SK-N-SH (cell line): ENCODE measurements around the gene SERPINB10. TPM values are rescaled to one million over a fixed set of nuclear protein-coding genes. Genes with fewer than 3 reads are reported as not detected.

Experiments
- CTCF ChIA-PET: fragments of 300-600, 350-600 bp; formaldehyde crosslinking; extraction: SDS; loops from one replicate; lab custom pipeline; 2021; lab: Yijun Ruan, JAX
- POLR2A ChIA-PET: fragments of 350-600 bp; sonication (Branson Sonifier 250); formaldehyde crosslinking; extraction: SDS; loops from one replicate; lab custom pipeline; 2020; ENCODE audit warnings: antibody characterized with exemption, inconsistent platforms; lab: Yijun Ruan, JAX
- DNase-seq: peaks from one replicate; pipeline ENCODE4 v3.0.0; 2012
- H2AFZ ChIP-seq: fragments of 200-600 bp; sonication (generic); 2 replicates; pipeline ENCODE4 v1.8.1; 2016; ENCODE audit warnings: antibody characterized with exemption, mild to moderate bottlenecking, low read depth
- H3F3A ChIP-seq: fragments of 200-600 bp; sonication (generic); replicated peaks from 2 replicates; pipeline ENCODE3; 2016; ENCODE audit warnings: antibody characterized with exemption, mild to moderate bottlenecking; ENCODE audit not compliant: insufficient read depth
- H3K27ac ChIP-seq, 2 experiments: fragments of 200-500 bp in 1 of 2; fragments of 200-600 bp in 1 of 2; sonication (Bioruptor generic) in 1 of 2; sonication (generic), shearing (Covaris generic) in 1 of 2; 2 replicates each; pipeline versions ENCODE4 v1.5.1 to v1.6.1; 2014 to 2016; ENCODE audit warnings: low read depth in 2 of 2, inconsistent platforms in 1 of 2, low read length in 1 of 2, mild to moderate bottlenecking in 1 of 2, mixed read lengths in 1 of 2
- H3K27me3 ChIP-seq: fragments of 200-600 bp; sonication (generic), shearing (Covaris generic); 2 replicates; pipeline ENCODE4 v1.6.1; 2016; ENCODE audit warnings: mixed run types; ENCODE audit not compliant: insufficient read depth
- H3K36me3 ChIP-seq, 2 experiments: fragments of 200-500 bp in 1 of 2; fragments of 200-600 bp in 1 of 2; sonication (Bioruptor generic) in 1 of 2; sonication (generic) in 1 of 2; replicated peaks in 1 of 2; 2 replicates each; pipeline versions ENCODE3 to v1.5.1; 2014 to 2016; ENCODE audit warnings: low read length in 1 of 2, mild to moderate bottlenecking in 1 of 2; ENCODE audit not compliant: insufficient read depth in 2 of 2, control insufficient read depth in 1 of 2
- H3K4me1 ChIP-seq, 2 experiments: fragments of 200-500 bp in 1 of 2; fragments of 200-600 bp in 1 of 2; sonication (Bioruptor generic) in 1 of 2; sonication (generic), shearing (Covaris generic) in 1 of 2; 2 replicates each; pipeline versions ENCODE4 v1.5.1 to v1.6.1; 2014 to 2016; ENCODE audit warnings: low read depth in 1 of 2, low read length in 1 of 2, mixed run types in 1 of 2; ENCODE audit not compliant: insufficient read depth in 2 of 2, control insufficient read depth in 1 of 2
- H3K4me2 ChIP-seq: fragments of 200-600 bp; sonication (generic), shearing (Covaris generic); 2 replicates; pipeline ENCODE4 v1.6.1; 2017; ENCODE audit warnings: mixed run types
- H3K4me3 ChIP-seq, 2 experiments: fragments of 200-500 bp in 1 of 2; fragments of 200-600 bp in 1 of 2; sonication (Bioruptor generic) in 1 of 2; sonication (generic), shearing (Covaris generic) in 1 of 2; 2 replicates each; pipeline versions ENCODE4 v1.5.1 to v1.8.1; 2014 to 2016; ENCODE audit warnings: low read depth in 2 of 2, inconsistent platforms in 1 of 2, low read length in 1 of 2, mild to moderate bottlenecking in 1 of 2, mixed read lengths in 1 of 2, moderate library complexity in 1 of 2
- H3K79me2 ChIP-seq: fragments of 200-600 bp; sonication (generic); 2 replicates; pipeline ENCODE4 v1.8.1; 2017; ENCODE audit warnings: mild to moderate bottlenecking; ENCODE audit not compliant: insufficient read depth
- H3K9ac ChIP-seq: fragments of 200-600 bp; sonication (generic); 2 replicates; pipeline ENCODE4 v1.6.1; 2017; ENCODE audit warnings: mixed run types
- H3K9me2 ChIP-seq: fragments of 200-600 bp; sonication (generic); 2 replicates; pipeline ENCODE4 v1.6.1; 2017; ENCODE audit warnings: mixed run types
- H3K9me3 ChIP-seq: fragments of 200-600 bp; sonication (generic); 2 replicates; pipeline ENCODE4 v1.6.1; 2017; ENCODE audit warnings: mixed run types, mild to moderate bottlenecking, moderate library complexity
- H4K20me1 ChIP-seq: fragments of 200-600 bp; sonication (generic); 2 replicates; pipeline ENCODE4 v1.6.1; 2017; ENCODE audit warnings: mild to moderate bottlenecking, mixed run types; ENCODE audit not compliant: insufficient read depth
- EZH2phosphoT487 ChIP-seq: fragments of 200-600 bp; sonication (generic); IDR thresholded peaks from 2 replicates; pipeline ENCODE4 v1.6.1; 2017; ENCODE audit warnings: low read depth, mixed run types, mild to moderate bottlenecking, antibody characterized with exemption, moderate library complexity, borderline replicate concordance
- FOSL2 ChIP-seq: IDR thresholded peaks from 2 replicates; pipeline ENCODE4 v1.4.0; 2012; ENCODE audit warnings: low read depth, mild to moderate bottlenecking, moderate library complexity, borderline replicate concordance
- FOXM1 ChIP-seq: IDR thresholded peaks from 2 replicates; pipeline ENCODE4 v1.4.0; 2012; ENCODE audit warnings: low read depth, mild to moderate bottlenecking
- GABPA ChIP-seq: IDR thresholded peaks from 2 replicates; pipeline ENCODE4 v1.4.0; 2012; ENCODE audit warnings: low read depth, mild to moderate bottlenecking
- JUND ChIP-seq: IDR thresholded peaks from 2 replicates; pipeline ENCODE4 v1.4.0; 2012
- PBX3 ChIP-seq: IDR thresholded peaks from 2 replicates; pipeline ENCODE4; 2012
- RAD21 ChIP-seq: IDR thresholded peaks from 2 replicates; pipeline ENCODE4 v1.6.1; 2012; ENCODE audit warnings: mild to moderate bottlenecking, low read length
- REST ChIP-seq: IDR thresholded peaks from 2 replicates; pipeline ENCODE4 v1.6.1; 2012; ENCODE audit warnings: mild to moderate bottlenecking, low read depth, low read length, moderate library complexity
- RFX5 ChIP-seq: IDR thresholded peaks from 2 replicates; pipeline ENCODE4 v1.6.1; 2012; ENCODE audit warnings: mild to moderate bottlenecking, improper control_type of control experiment, low read length
- SIN3A ChIP-seq: IDR thresholded peaks from 2 replicates; pipeline ENCODE4 v1.6.1; 2012; ENCODE audit warnings: low read depth, mild to moderate bottlenecking, low read length, moderate library complexity, borderline replicate concordance
- YY1 ChIP-seq: IDR thresholded peaks from 2 replicates; pipeline ENCODE4 v1.4.0; 2012; ENCODE audit warnings: low read depth, mild to moderate bottlenecking
- WGBS: methylation state at CpG from one replicate; pipeline ENCODE4 v1.1.6; 2017; ENCODE audit warnings: low lambda C conversion rate; 5-methylcytosine and 5-hydroxymethylcytosine counted together
- polyA plus RNA-seq, 3 experiments: library from polyadenylated mRNA; depleted of rRNA; stranded (reverse); fragments of >200 nt; gene quantifications; 2 replicates each; pipeline ENCODE4 v1.2.3, GENCODE V29; 2012
- TF ChIP-seq, protein P1 (sequence below): IDR thresholded peaks from 2 replicates; pipeline ENCODE4 v1.4.0; 2012; ENCODE audit warnings: low read depth, borderline replicate concordance

Gene SERPINB10
- polyA plus RNA-seq, 1 of the 3 experiments (the other 2 are of a cell fraction): 0.10 TPM

DNA sequence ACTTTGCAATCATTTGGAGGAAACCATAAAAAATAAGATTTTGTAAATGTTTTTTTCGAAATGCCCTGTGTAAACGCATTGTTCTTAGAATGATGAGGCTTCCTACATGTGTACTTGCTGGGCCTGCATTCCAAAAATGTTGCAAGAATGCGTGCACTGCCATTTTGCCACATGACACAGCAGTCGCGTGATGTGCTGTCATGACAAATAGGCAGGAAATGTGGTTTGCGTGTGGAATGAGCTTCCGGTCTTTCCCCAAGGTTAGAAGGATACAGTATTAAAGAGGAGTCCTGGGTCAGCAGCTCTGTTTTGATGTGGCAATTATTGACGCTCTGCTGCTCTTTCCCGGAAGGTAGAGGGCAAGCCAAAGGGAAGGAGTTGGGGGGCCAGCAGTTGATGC is 38.4 kb upstream of the SERPINB10 start:
- Histone ChIP-seq H3K27ac (no peak overlapping the region; a peak in 1 of 4 replicates), H3K9me2 (no peaks in the 10 kb centered on the region), H4K20me1 (no peaks in the 10 kb centered on the region), H3K27me3 (no peaks in the 10 kb centered on the region), H2AFZ (no peak overlapping the region), H3K9me3 (no peaks in the 10 kb centered on the region), H3K79me2 (no peaks in the 10 kb centered on the region), H3K9ac (no peak overlapping the region), H3K4me2 (no peak overlapping the region), H3K36me3 (no peaks in the 10 kb centered on the region), H3K4me1 (no peaks in the 10 kb centered on the region), H3K4me3 (no peak overlapping the region), H3F3A (no peaks in the 10 kb centered on the region)
- ChIA-PET CTCF (interaction anchor here (1.2 kb wide), 1 partner anchor 28 kb away, joined by 3 read pairs; no protein-coding TSS in a partner anchor), POLR2A (no interaction called here)
- WGBS: 40% methylated on average over 9 of the region's 9 CpGs
- DNase-seq: no peak
- TF ChIP-seq FOSL2 (no peak), GABPA (peak; percentile 42; the same call in 1 of the 2 replicates), PBX3 (peak; percentile 21; the same call in 1 of the 2 replicates), RAD21 (no peak)

DNA sequence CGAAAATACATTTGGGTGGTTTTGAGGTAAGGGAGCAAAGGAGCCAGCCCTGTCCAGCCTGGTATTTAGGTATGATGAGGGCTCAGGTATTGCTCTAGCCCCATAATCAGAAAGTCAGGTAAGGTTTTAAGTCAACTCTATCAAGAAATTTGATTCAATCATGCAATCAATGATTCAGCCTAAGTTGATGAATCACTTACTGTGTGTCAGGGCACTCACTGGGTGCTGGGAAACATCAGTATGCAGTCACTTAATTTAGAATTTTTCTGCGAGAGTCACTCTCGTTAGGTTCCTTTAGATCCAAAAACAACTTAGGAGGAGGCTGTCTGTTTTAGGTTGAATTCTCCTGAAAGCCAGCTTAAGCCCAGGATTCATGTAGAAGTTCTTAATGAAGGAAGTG is 37.9 kb upstream of the SERPINB10 start:
- Histone ChIP-seq H2AFZ (no peak overlapping the region), H3K9me3 (no peaks in the 10 kb centered on the region), H3K27me3 (no peaks in the 10 kb centered on the region), H3K4me3 (no peak overlapping the region), H3F3A (no peaks in the 10 kb centered on the region), H3K9ac (no peak overlapping the region), H3K9me2 (no peaks in the 10 kb centered on the region), H4K20me1 (no peaks in the 10 kb centered on the region), H3K4me2 (no peak overlapping the region), H3K27ac (no peak overlapping the region; a peak in 1 of 4 replicates), H3K36me3 (no peaks in the 10 kb centered on the region)
- CTCF ChIA-PET: interaction anchor here (1.2 kb wide), 1 partner anchor 28 kb away, joined by 3 read pairs; no protein-coding TSS in a partner anchor
- WGBS: 16% methylated on average over 3 of the region's 3 CpGs
- no peak for DNase-seq
- TF ChIP-seq FOSL2: peak; percentile 46; the same call in 1 of the 2 replicates
- TF ChIP-seq RFX5: no peak
- TF ChIP-seq FOXM1: no peak
- no peak for TF ChIP-seq EZH2phosphoT487
- no peak for TF ChIP-seq SIN3A
- TF ChIP-seq REST: no peak
- TF ChIP-seq JUND: 0 out of 2 replicates have a peak, but pooled peaks have one; percentile 12
- TF ChIP-seq, protein P1, sequence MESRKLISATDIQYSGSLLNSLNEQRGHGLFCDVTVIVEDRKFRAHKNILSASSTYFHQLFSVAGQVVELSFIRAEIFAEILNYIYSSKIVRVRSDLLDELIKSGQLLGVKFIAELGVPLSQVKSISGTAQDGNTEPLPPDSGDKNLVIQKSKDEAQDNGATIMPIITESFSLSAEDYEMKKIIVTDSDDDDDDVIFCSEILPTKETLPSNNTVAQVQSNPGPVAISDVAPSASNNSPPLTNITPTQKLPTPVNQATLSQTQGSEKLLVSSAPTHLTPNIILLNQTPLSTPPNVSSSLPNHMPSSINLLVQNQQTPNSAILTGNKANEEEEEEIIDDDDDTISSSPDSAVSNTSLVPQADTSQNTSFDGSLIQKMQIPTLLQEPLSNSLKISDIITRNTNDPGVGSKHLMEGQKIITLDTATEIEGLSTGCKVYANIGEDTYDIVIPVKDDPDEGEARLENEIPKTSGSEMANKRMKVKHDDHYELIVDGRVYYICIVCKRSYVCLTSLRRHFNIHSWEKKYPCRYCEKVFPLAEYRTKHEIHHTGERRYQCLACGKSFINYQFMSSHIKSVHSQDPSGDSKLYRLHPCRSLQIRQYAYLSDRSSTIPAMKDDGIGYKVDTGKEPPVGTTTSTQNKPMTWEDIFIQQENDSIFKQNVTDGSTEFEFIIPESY: no peak
- no peak for TF ChIP-seq RAD21
- TF ChIP-seq YY1: no peak
- TF ChIP-seq, all 33 proteins: peak for 2
- no peaks in the 10 kb centered on the region for H3K79me2 ChIP-seq
- POLR2A ChIA-PET: no interaction called here
- H3K4me1 ChIP-seq: no peaks in the 10 kb centered on the region
